Parathyroid adenoma (tissue), 2 donors: ENCODE data around the gene EEFSEC.

ENCODE experiments used
- H2AFZ ChIP-seq: fragments of 300-600 bp; sonication (generic); one replicate; pipeline ENCODE4 v1.7.0; 2017; ENCODE audit warnings: antibody characterized with exemption, mild to moderate bottlenecking
- H3K27ac ChIP-seq: fragments of 300-600 bp; sonication (generic); one replicate; pipeline ENCODE4 v1.7.0; 2017
- H3K27me3 ChIP-seq: fragments of 300-600 bp; sonication (generic); one replicate; pipeline ENCODE4 v1.7.0; 2017; ENCODE audit warnings: low read length; ENCODE audit not compliant: control insufficient read depth, insufficient read depth
- H3K36me3 ChIP-seq: fragments of 300-600 bp; sonication (generic); one replicate; pipeline ENCODE4 v1.7.0; 2017; ENCODE audit warnings: low read length; ENCODE audit not compliant: control insufficient read depth, insufficient read depth
- H3K4me1 ChIP-seq: fragments of 300-600 bp; sonication (generic); one replicate; pipeline ENCODE4 v1.7.0; 2017; ENCODE audit warnings: control low read depth
- H3K4me2 ChIP-seq: fragments of 300-600 bp; sonication (generic); one replicate; pipeline ENCODE4 v1.7.0; 2017; ENCODE audit warnings: low read length
- H3K4me3 ChIP-seq: fragments of 300-600 bp; sonication (generic); one replicate; pipeline ENCODE4 v1.7.0; 2017; ENCODE audit warnings: low read depth, low read length
- H3K79me2 ChIP-seq: fragments of 300-600 bp; sonication (generic); one replicate; pipeline ENCODE4 v1.7.0; 2017; ENCODE audit warnings: control low read depth
- H3K9ac ChIP-seq: fragments of 300-600 bp; sonication (generic); one replicate; pipeline ENCODE4 v1.7.0; 2017; ENCODE audit warnings: mild to moderate bottlenecking
- H3K9me3 ChIP-seq: fragments of 300-600 bp; sonication (generic); one replicate; pipeline ENCODE4 v1.7.0; 2017; ENCODE audit warnings: low read length; ENCODE audit not compliant: control insufficient read depth
- TF ChIP-seq, protein P1 (sequence below): fragments of 300-600 bp; sonication (generic); IDR thresholded peaks from one replicate; pipeline ENCODE4 v1.7.0; 2017; ENCODE audit warnings: antibody characterized with exemption, mild to moderate bottlenecking
- donor health status: primary hyperparathyroidism.

Gene EEFSEC

DNA sequence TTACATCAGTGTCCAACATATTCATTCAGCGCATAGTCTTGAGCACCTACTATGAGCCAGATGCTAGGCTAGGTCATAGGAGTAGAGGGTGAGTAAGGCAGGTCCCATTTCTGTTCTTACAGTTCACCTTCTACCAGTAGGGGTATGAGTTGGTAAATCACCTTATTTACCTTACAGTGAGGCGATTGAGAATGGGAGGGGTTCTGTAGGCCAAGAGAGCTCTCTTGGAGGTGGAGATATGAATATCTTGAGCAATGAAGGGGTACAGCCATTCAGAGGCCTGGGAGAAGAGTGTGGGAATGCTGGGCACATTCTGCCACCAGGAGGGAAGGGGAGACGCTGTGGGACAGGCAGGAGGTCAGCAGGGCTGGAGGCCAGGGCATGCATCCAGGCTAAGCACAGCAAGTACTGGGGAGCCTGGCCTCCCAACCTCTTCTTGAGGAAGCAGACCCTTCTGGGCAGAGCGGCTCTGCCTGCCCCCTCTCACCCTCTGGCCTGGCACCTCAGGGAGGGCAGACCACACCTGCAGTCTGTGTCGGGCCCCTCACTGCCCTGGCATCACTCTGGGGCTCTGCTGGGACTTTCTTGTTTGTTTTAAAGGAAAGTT, 123.4 kb downstream of the EEFSEC start:
- Histone ChIP-seq H3K27me3 (no peaks in the 10 kb centered on the region), H3K36me3 (no peaks in the 10 kb centered on the region), H3K9ac (no peak overlapping the region), H3K9me3 (no peaks in the 10 kb centered on the region), H2AFZ (no peak overlapping the region), H3K79me2 (no peaks in the 10 kb centered on the region), H3K27ac (no peak overlapping the region), H3K4me2 (no peak overlapping the region), H3K4me1 (peaks cover 2% of the 10 kb centered on the region), H3K4me3 (no peak overlapping the region)
- TF ChIP-seq, protein P1, sequence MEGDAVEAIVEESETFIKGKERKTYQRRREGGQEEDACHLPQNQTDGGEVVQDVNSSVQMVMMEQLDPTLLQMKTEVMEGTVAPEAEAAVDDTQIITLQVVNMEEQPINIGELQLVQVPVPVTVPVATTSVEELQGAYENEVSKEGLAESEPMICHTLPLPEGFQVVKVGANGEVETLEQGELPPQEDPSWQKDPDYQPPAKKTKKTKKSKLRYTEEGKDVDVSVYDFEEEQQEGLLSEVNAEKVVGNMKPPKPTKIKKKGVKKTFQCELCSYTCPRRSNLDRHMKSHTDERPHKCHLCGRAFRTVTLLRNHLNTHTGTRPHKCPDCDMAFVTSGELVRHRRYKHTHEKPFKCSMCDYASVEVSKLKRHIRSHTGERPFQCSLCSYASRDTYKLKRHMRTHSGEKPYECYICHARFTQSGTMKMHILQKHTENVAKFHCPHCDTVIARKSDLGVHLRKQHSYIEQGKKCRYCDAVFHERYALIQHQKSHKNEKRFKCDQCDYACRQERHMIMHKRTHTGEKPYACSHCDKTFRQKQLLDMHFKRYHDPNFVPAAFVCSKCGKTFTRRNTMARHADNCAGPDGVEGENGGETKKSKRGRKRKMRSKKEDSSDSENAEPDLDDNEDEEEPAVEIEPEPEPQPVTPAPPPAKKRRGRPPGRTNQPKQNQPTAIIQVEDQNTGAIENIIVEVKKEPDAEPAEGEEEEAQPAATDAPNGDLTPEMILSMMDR: no peak

DNA sequence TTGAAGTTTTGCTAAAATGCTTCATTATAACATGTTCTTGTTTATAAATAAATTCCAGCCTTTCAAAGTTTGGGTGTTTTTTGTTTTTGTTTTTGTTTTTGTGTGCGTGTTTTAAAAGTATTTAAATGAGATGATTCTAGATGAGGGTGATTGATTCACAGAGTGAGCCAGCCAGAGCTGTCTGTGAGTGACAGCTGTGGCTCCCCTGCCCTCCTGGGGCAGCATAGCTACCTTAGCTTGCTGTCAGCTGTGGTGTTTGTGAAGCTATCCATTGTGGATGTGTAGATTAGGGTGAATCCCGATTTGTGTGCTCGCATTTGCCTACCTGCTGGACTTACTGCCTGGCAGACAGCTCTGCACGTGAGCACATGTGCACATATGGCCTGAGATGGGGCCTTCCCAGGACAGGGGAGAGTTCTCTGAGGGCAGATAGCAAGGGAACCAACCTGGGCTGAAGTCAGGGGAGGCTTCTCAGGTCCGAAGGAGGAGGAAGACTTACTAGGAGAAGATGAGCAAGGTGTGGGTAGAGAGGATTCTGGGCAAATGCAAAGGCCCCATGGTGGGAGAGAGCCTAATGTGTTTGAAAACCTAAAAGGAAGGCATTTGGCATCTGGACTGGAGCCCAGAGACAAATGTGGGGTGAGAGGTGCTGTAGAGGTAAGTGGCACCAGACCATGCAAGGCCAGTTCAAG, 124.2 kb downstream of the EEFSEC start:
- no peak overlapping the region for H3K9ac ChIP-seq
- H3K27ac ChIP-seq: no peak overlapping the region
- H3K79me2 ChIP-seq: no peaks in the 10 kb centered on the region
- peaks cover 2% of the 10 kb centered on the region for H3K4me1 ChIP-seq
- H3K27me3 ChIP-seq: no peaks in the 10 kb centered on the region
- TF ChIP-seq, protein P1: no peak
- no peaks in the 10 kb centered on the region for H3K36me3 ChIP-seq
- H3K9me3 ChIP-seq: no peaks in the 10 kb centered on the region
- no peak overlapping the region for H2AFZ ChIP-seq
- H3K4me2 ChIP-seq: no peak overlapping the region
- H3K4me3 ChIP-seq: no peak overlapping the region

DNA sequence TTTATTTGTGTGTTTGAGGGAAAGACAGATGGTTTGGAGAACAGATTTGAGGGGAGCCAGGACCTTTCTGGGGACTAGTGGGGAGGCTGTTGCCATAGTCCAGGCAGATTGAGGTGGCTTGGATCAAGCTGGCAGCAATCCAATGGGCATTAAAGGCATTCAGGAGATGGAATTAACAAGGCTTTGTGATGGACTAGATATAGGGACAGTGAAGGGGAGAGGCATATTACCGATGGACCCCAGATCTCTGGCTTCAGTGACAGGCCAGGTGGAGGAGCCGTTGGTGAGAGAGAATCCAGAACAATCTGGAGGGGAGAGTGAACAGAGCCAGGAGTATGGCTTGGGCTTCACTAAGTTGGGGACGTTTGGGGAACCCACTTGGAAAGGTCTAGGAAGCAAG, 124.8 kb downstream of the EEFSEC start:
- Histone ChIP-seq H3K9me3 (no peaks in the 10 kb centered on the region), H3K27me3 (no peaks in the 10 kb centered on the region), H3K79me2 (no peaks in the 10 kb centered on the region), H3K9ac (no peak overlapping the region), H3K4me3 (no peak overlapping the region), H2AFZ (no peak overlapping the region), H3K4me2 (no peak overlapping the region), H3K36me3 (no peaks in the 10 kb centered on the region), H3K4me1 (peaks cover 2% of the 10 kb centered on the region), H3K27ac (no peak overlapping the region)
- TF ChIP-seq, protein P1: no peak

GRCh38 chr3:128278761-128279600, 125.7 kb downstream of the EEFSEC start:
- no peaks in the 10 kb centered on the region for H3K9me3 ChIP-seq
- H3K4me3 ChIP-seq: no peak overlapping the region
- H3K27me3 ChIP-seq: no peaks in the 10 kb centered on the region
- no peak overlapping the region for H2AFZ ChIP-seq
- H3K79me2 ChIP-seq: no peaks in the 10 kb centered on the region
- H3K4me2 ChIP-seq: no peak overlapping the region
- TF ChIP-seq, protein P1: no peak
- no peak overlapping the region for H3K27ac ChIP-seq
- H3K36me3 ChIP-seq: no peaks in the 10 kb centered on the region
- H3K9ac ChIP-seq: no peak overlapping the region
- H3K4me1 ChIP-seq: peaks cover 2% of the 10 kb centered on the region
